Liver (tissue), 9 donors: ENCODE data around the gene SIGLECL1. TPM values are rescaled to one million over a fixed set of nuclear protein-coding genes. Genes with fewer than 3 reads are reported as not detected.

ENCODE experiments used
- DNase-seq: peaks from one replicate; pipeline ENCODE4 v3.0.0-alpha.2; 2017; ENCODE audit warnings: low spot score
- H3K27ac ChIP-seq, 2 donors: one replicate each; pipeline ENCODE4 v1.7.0; 2013; ENCODE audit warnings: inconsistent platforms in 2 of 2, low read length in 2 of 2, control low read depth in 1 of 2, low read depth in 1 of 2, mild to moderate bottlenecking in 1 of 2
- H3K27me3 ChIP-seq, 4 donors: one replicate each; pipeline versions ENCODE4 v1.6.1 to v1.7.0; 2013; ENCODE audit warnings: low read length in 3 of 4, inconsistent platforms in 1 of 4, mild to moderate bottlenecking in 1 of 4, moderate library complexity in 1 of 4; ENCODE audit not compliant: control insufficient read depth in 4 of 4, insufficient read depth in 4 of 4
- H3K36me3 ChIP-seq, 4 donors: one replicate each; pipeline versions ENCODE4 v1.6.1 to v1.7.0; 2013; ENCODE audit warnings: low read length in 3 of 4, mild to moderate bottlenecking in 3 of 4, low read depth in 1 of 4, moderate library complexity in 1 of 4; ENCODE audit not compliant: control insufficient read depth in 4 of 4, insufficient read depth in 3 of 4
- H3K4me1 ChIP-seq, 4 donors: one replicate each; pipeline versions ENCODE4 v1.6.1 to v1.7.0; 2013; ENCODE audit warnings: low read length in 3 of 4, mild to moderate bottlenecking in 3 of 4, moderate library complexity in 1 of 4; ENCODE audit not compliant: control insufficient read depth in 4 of 4, insufficient read depth in 4 of 4
- H3K4me3 ChIP-seq, 3 donors: one replicate each; pipeline versions ENCODE4 v1.6.1 to v1.7.0; 2013; ENCODE audit warnings: low read length in 3 of 3, control low read depth in 1 of 3, low read depth in 1 of 3, mild to moderate bottlenecking in 1 of 3
- H3K9ac ChIP-seq, 2 donors: one replicate each; pipeline ENCODE4 v1.7.0; 2013; ENCODE audit warnings: low read length in 2 of 2, mild to moderate bottlenecking in 2 of 2, moderate library complexity in 2 of 2, control low read depth in 1 of 2, low read depth in 1 of 2
- H3K9me3 ChIP-seq, 4 donors: one replicate each; pipeline versions ENCODE4 v1.6.1 to v1.7.0; 2013; ENCODE audit warnings: low read length in 3 of 4; ENCODE audit not compliant: control insufficient read depth in 4 of 4
- EGR1 ChIP-seq, 2 donors: IDR thresholded peaks; 2 replicates each; pipeline ENCODE4 v1.6.1; 2016 to 2018; ENCODE audit warnings: antibody characterized with exemption in 2 of 2, low read depth in 2 of 2
- FOXA1 ChIP-seq: IDR thresholded peaks from 2 replicates; pipeline ENCODE4 v1.6.1; 2016; ENCODE audit warnings: antibody characterized with exemption
- FOXA2 ChIP-seq: IDR thresholded peaks from 2 replicates; pipeline ENCODE4 v1.6.1; 2016; ENCODE audit warnings: antibody characterized with exemption
- GABPA ChIP-seq, 2 donors: IDR thresholded peaks in 1 of 2; conservative IDR thresholded peaks in 1 of 2; 2 replicates each; pipeline ENCODE4 v1.6.1; 2016; ENCODE audit warnings: antibody characterized with exemption in 2 of 2, mild to moderate bottlenecking in 1 of 2, moderate library complexity in 1 of 2
- HNF4A ChIP-seq, 2 donors: conservative IDR thresholded peaks; 2 replicates each; pipeline ENCODE4 v1.6.1; 2016; ENCODE audit warnings: antibody characterized with exemption in 2 of 2, mild to moderate bottlenecking in 2 of 2
- HNF4G ChIP-seq: IDR thresholded peaks from 2 replicates; pipeline ENCODE4 v1.6.1; 2016; ENCODE audit warnings: antibody characterized with exemption
- NR2F2 ChIP-seq: IDR thresholded peaks from 2 replicates; pipeline ENCODE4 v1.6.1; 2016; ENCODE audit warnings: antibody characterized with exemption
- RAD21 ChIP-seq, 2 donors: IDR thresholded peaks; 2 replicates each; pipeline ENCODE4 v1.6.1; 2016; ENCODE audit warnings: antibody characterized with exemption in 2 of 2, mild to moderate bottlenecking in 2 of 2
- REST ChIP-seq: IDR thresholded peaks from 2 replicates; pipeline ENCODE4 v1.6.1; 2016; ENCODE audit warnings: antibody characterized with exemption, mild to moderate bottlenecking
- RXRA ChIP-seq, 2 donors: IDR thresholded peaks; 2 replicates each; pipeline ENCODE4 v1.6.1; 2017 to 2018; ENCODE audit warnings: antibody characterized with exemption in 2 of 2, mild to moderate bottlenecking in 1 of 2
- SP1 ChIP-seq: IDR thresholded peaks from 2 replicates; pipeline ENCODE4 v1.6.1; 2018; ENCODE audit warnings: antibody characterized with exemption, mild to moderate bottlenecking
- TAF1 ChIP-seq: conservative IDR thresholded peaks from 2 replicates; pipeline ENCODE4 v1.6.1; 2016; ENCODE audit warnings: antibody characterized with exemption, mild to moderate bottlenecking
- YY1 ChIP-seq: IDR thresholded peaks from 2 replicates; pipeline ENCODE4 v1.6.1; 2016; ENCODE audit warnings: antibody characterized with exemption, mild to moderate bottlenecking
- ZBTB33 ChIP-seq: IDR thresholded peaks from 2 replicates; pipeline ENCODE4 v1.6.1; 2016; ENCODE audit warnings: antibody characterized with exemption
- WGBS: extraction: QIAGEN DNeasy Blood & Tissue Kit; methylation state at CpG from one replicate; pipeline ENCODE4 v1.1.7; 2013; 5-methylcytosine and 5-hydroxymethylcytosine counted together
- polyA plus RNA-seq, 2 donors: library from polyadenylated mRNA; stranded (reverse) in 1 of 2; unstranded in 1 of 2; fragments of 200-250 nt in 1 of 2; fragments of >200 nt in 1 of 2; fragmentation: Nextera tagmentation in 1 of 2; extraction: Ambion mirVana in 1 of 2; gene quantifications; one replicate each; pipeline versions ENCODE4 v1.2.1 to v1.2.3, GENCODE V29; 2013 to 2015
- total RNA-seq, 2 donors: library from RNA; depleted of rRNA; stranded (reverse); fragments of >200 nt; gene quantifications; one replicate each; pipeline ENCODE4 v1.2.3, GENCODE V29; 2014
- TF ChIP-seq, protein P1 (sequence below): IDR thresholded peaks from 2 replicates; pipeline ENCODE4 v1.6.1; 2016; ENCODE audit warnings: antibody characterized with exemption
- TF ChIP-seq, protein P2 (sequence below): IDR thresholded peaks from 2 replicates; pipeline ENCODE4 v1.6.1; 2016; ENCODE audit warnings: antibody characterized with exemption
- TF ChIP-seq, protein P3 (sequence below): fragments of 150-350 bp; IDR thresholded peaks from 2 replicates; pipeline ENCODE4 v1.5.1; 2017; ENCODE audit warnings: improper control_type of control experiment, low read depth, low read length; ENCODE audit not compliant: missing input control
- donor health status: healthy.
- donor health status: healthy.
- donor health status: healthy.
- donor health status: healthy.
- donor health status: healthy.

SIGLECL1 gene
- total and polyA plus RNA-seq, 4 donors, result 0.05 TPM; not detected in 3

- H3K4me1 ChIP-seq, result peaks cover 0 to 2% (median 0%) of the 10 kb centered on the region in 4 donors
- no peak overlapping the region for H3K27ac ChIP-seq
- TF ChIP-seq GABPA (IDR thresholded peaks at IDR 0.05 in 1 of 2, conservative IDR thresholded peaks at IDR 0.05 in 1 of 2), result no peak
- no peak for TF ChIP-seq NR2F2
- TF ChIP-seq HNF4G, result no peak
- TF ChIP-seq RAD21 (IDR thresholded peaks at IDR 0.05), result no peak
- no peak for TF ChIP-seq SP1
- no peak for TF ChIP-seq YY1
- TF ChIP-seq ZBTB33, result no peak
- TF ChIP-seq EGR1 (IDR thresholded peaks at IDR 0.05; ENCODE audit: low read depth in 2 of 2), result no peak
- TF ChIP-seq FOXA1, result no peak
- no peak for TF ChIP-seq FOXA2
- TF ChIP-seq, protein P1, sequence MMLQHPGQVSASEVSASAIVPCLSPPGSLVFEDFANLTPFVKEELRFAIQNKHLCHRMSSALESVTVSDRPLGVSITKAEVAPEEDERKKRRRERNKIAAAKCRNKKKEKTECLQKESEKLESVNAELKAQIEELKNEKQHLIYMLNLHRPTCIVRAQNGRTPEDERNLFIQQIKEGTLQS, result no peak
- TF ChIP-seq RXRA (IDR thresholded peaks at IDR 0.05), result no peak
- TF ChIP-seq, protein P2, sequence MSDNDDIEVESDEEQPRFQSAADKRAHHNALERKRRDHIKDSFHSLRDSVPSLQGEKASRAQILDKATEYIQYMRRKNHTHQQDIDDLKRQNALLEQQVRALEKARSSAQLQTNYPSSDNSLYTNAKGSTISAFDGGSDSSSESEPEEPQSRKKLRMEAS, result no peak
- TF ChIP-seq REST, result no peak
- TF ChIP-seq, protein P3, sequence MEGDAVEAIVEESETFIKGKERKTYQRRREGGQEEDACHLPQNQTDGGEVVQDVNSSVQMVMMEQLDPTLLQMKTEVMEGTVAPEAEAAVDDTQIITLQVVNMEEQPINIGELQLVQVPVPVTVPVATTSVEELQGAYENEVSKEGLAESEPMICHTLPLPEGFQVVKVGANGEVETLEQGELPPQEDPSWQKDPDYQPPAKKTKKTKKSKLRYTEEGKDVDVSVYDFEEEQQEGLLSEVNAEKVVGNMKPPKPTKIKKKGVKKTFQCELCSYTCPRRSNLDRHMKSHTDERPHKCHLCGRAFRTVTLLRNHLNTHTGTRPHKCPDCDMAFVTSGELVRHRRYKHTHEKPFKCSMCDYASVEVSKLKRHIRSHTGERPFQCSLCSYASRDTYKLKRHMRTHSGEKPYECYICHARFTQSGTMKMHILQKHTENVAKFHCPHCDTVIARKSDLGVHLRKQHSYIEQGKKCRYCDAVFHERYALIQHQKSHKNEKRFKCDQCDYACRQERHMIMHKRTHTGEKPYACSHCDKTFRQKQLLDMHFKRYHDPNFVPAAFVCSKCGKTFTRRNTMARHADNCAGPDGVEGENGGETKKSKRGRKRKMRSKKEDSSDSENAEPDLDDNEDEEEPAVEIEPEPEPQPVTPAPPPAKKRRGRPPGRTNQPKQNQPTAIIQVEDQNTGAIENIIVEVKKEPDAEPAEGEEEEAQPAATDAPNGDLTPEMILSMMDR, result no peak
- TF ChIP-seq HNF4A (conservative IDR thresholded peaks at IDR 0.05), result no peak
- TF ChIP-seq TAF1, result no peak
- no peak for DNase-seq
- H3K9me3 ChIP-seq, result no peaks in the 10 kb centered on the region
- 39% methylated on average over 3 of the region's 3 CpGs for WGBS
- no peaks in the 10 kb centered on the region for H3K36me3 ChIP-seq
- no peaks in the 10 kb centered on the region for H3K27me3 ChIP-seq
- no peak overlapping the region for H3K4me3 ChIP-seq
- no peak overlapping the region for H3K9ac ChIP-seq
Measured at GRCh38 chr19:51224163-51224641, 26.7 kb upstream of the SIGLECL1 start.
